ENCODE results near the gene ACSM3. TPM values are rescaled to one million over a fixed set of nuclear protein-coding genes. Genes with fewer than 3 reads are reported as not detected.
A peak's percentile ranks its signal among the peaks of the same experiment; 100 is the strongest.

ACSM3 gene
- total and polyA plus RNA-seq, 2 experiments from 2014 or later: 5.7 to 8.7 TPM

GRCh38 chr16:20740007-20740883 is 23.6 kb upstream of the ACSM3 start:
- H2AFZ ChIP-seq: no peak overlapping the region
- H3K4me3 ChIP-seq: peak overlapping the region; percentile 88
- no peaks in the 10 kb centered on the region for H3F3A ChIP-seq (replicated peaks; ENCODE audit: low read depth)
- DNase-seq (ENCODE audit: low spot score) (peak; percentile 15), ATAC-seq (no peak)
- Mint-ChIP-seq H3K4me1 (peaks cover 5% of the 10 kb centered on the region; the same call in 2 of the 3 replicates), H3K27me3 (ENCODE audit: insufficient read depth, low read depth, poor library complexity) (peaks cover 12% of the 10 kb centered on the region), H3K36me3 (ENCODE audit: low read depth) (peaks cover 32% of the 10 kb centered on the region), H3K9me3 (peaks cover 12% of the 10 kb centered on the region; the same call in 2 of the 3 replicates), H3K4me3 (peak overlapping the region; percentile 97), H3K27ac (peak overlapping the region; percentile 94)
- H3K36me3 ChIP-seq (ENCODE audit: insufficient read depth): peaks cover 28% of the 10 kb centered on the region
- H3K4me2 ChIP-seq: peak overlapping the region; percentile 84
- H4K20me1 ChIP-seq (replicated peaks; ENCODE audit: insufficient read depth): peaks cover 21% of the 10 kb centered on the region
- H3K9me2 ChIP-seq (ENCODE audit: insufficient read depth): peaks cover 8% of the 10 kb centered on the region; the same call in 1 of the 2 replicates
- H3K79me2 ChIP-seq (replicated peaks; ENCODE audit: insufficient read depth): peaks cover 32% of the 10 kb centered on the region
- no peak overlapping the region for H3K27ac ChIP-seq (ENCODE audit: low read depth)
- TF ChIP-seq JUNB (IDR thresholded peaks at IDR 0.05; ENCODE audit: unreplicated experiment) (no peak), ZNF114 (CRISPR knock-in tag; IDR thresholded peaks at IDR 0.05) (no peak), CTCF (conservative IDR thresholded peaks at IDR 0.05; ENCODE audit: low read depth in 2 of 2) (peak; percentile 22 to 54; a peak in 3 of 4 replicates), POLR2AphosphoS5 (IDR thresholded peaks at IDR 0.05; ENCODE audit: low read depth) (no peak)
- H3K27me3 ChIP-seq (ENCODE audit: insufficient read depth): no peaks in the 10 kb centered on the region
- H3K4me1 ChIP-seq (ENCODE audit: insufficient read depth): peaks cover 8% of the 10 kb centered on the region; the same call in 1 of the 2 replicates

- Histone ChIP-seq H3K36me3 (ENCODE audit: insufficient read depth) (peaks cover 21% of the 10 kb centered on the region), H3K4me2 (peak overlapping the region; percentile 84), H3K4me3 (peak overlapping the region; percentile 88), H3K79me2 (replicated peaks; ENCODE audit: insufficient read depth) (peaks cover 32% of the 10 kb centered on the region), H3K4me1 (ENCODE audit: insufficient read depth) (peaks cover 8% of the 10 kb centered on the region; the same call in 1 of the 2 replicates), H3F3A (replicated peaks; ENCODE audit: low read depth) (no peaks in the 10 kb centered on the region), H2AFZ (peak overlapping the region; percentile 86; the same call in 1 of the 2 replicates), H3K27me3 (ENCODE audit: insufficient read depth) (no peaks in the 10 kb centered on the region), H3K9me2 (ENCODE audit: insufficient read depth) (peaks cover 8% of the 10 kb centered on the region; the same call in 1 of the 2 replicates), H4K20me1 (replicated peaks; ENCODE audit: insufficient read depth) (peaks cover 21% of the 10 kb centered on the region), H3K27ac (ENCODE audit: low read depth) (no peak overlapping the region)
- TF ChIP-seq POLR2AphosphoS5 (IDR thresholded peaks at IDR 0.05; ENCODE audit: low read depth) (peak; percentile 15; the same call in 1 of the 2 replicates), EZH2phosphoT487 (IDR thresholded peaks at IDR 0.05; ENCODE audit: unreplicated experiment) (no peak), CREB1 (CRISPR knock-in tag; IDR thresholded peaks at IDR 0.05; ENCODE audit: low read depth) (no peak)
- peaks cover 5% of the 10 kb centered on the region; the same call in 2 of the 3 replicates for H3K4me1 Mint-ChIP-seq
- H3K4me3 Mint-ChIP-seq: peak overlapping the region; percentile 97
- ATAC-seq (peak; percentile 92), DNase-seq (ENCODE audit: low spot score) (peak; percentile 87)
- peaks cover 24% of the 10 kb centered on the region for H3K36me3 Mint-ChIP-seq (ENCODE audit: low read depth)
- peak overlapping the region; percentile 97 for H3K27ac Mint-ChIP-seq
- peaks cover 12% of the 10 kb centered on the region; the same call in 2 of the 3 replicates for H3K9me3 Mint-ChIP-seq
- peaks cover 12% of the 10 kb centered on the region for H3K27me3 Mint-ChIP-seq (ENCODE audit: insufficient read depth, low read depth, poor library complexity)
These were observed 22.8 kb upstream of the ACSM3 start for GRCh38 chr16:20740901-20741521.
